ENCODE data around the gene HPCAL1.

Gene HPCAL1

GRCh38 chr2:10265329-10266132 lies 37.2 kb upstream of the HPCAL1 start:
- TF ChIP-seq ZFX (IDR thresholded peaks at IDR 0.05; ENCODE audit: borderline replicate concordance), result no peak
- TF ChIP-seq CTCF (IDR thresholded peaks at IDR 0.05), result no peak
- no peak overlapping the region for H3K27ac ChIP-seq

- peak; percentile 7; the same call in 1 of the 2 replicates for TF ChIP-seq CTCF (IDR thresholded peaks at IDR 0.05)
- TF ChIP-seq ZFX (IDR thresholded peaks at IDR 0.05; ENCODE audit: borderline replicate concordance), result no peak
Measured at GRCh38 chr2:10266133-10266620, 36.5 kb upstream of the HPCAL1 start.

GRCh38 chr2:10267036-10267435 lies 35.7 kb upstream of the HPCAL1 start:
- TF ChIP-seq CTCF (IDR thresholded peaks at IDR 0.05) (no peak), ZFX (IDR thresholded peaks at IDR 0.05; ENCODE audit: borderline replicate concordance) (no peak)
- no peak overlapping the region for H3K27ac ChIP-seq

More at GRCh38 chr2:10266133-10266620, 36.5 kb upstream of the HPCAL1 start:
- H3K27ac ChIP-seq, result no peak overlapping the region

- no peak for TF ChIP-seq CTCF (IDR thresholded peaks at IDR 0.05)
- no peak for TF ChIP-seq ZFX (IDR thresholded peaks at IDR 0.05; ENCODE audit: borderline replicate concordance)
- no peak overlapping the region for H3K27ac ChIP-seq
Measured at GRCh38 chr2:10267551-10268465, 34.9 kb upstream of the HPCAL1 start.

GRCh38 chr2:10269291-10269690 lies 33.4 kb upstream of the HPCAL1 start:
- H3K27ac ChIP-seq, result no peak overlapping the region
- TF ChIP-seq ZFX (IDR thresholded peaks at IDR 0.05; ENCODE audit: borderline replicate concordance) (no peak), CTCF (IDR thresholded peaks at IDR 0.05) (no peak)

- no peak overlapping the region for H3K27ac ChIP-seq
- TF ChIP-seq CTCF (IDR thresholded peaks at IDR 0.05), result no peak
- TF ChIP-seq ZFX (IDR thresholded peaks at IDR 0.05; ENCODE audit: borderline replicate concordance), result no peak
Measured at GRCh38 chr2:10269711-10270610, 32.7 kb upstream of the HPCAL1 start.

Measured in 22Rv1 (cell line).